Astrocyte (in vitro differentiated cells and primary cell): Measurements from ENCODE around the gene NPAS3. TPM values are rescaled to one million over a fixed set of nuclear protein-coding genes. Genes with fewer than 3 reads are reported as not detected.

Source experiments
- DNase-seq: peaks from one replicate; pipeline ENCODE4 v3.0.0-alpha.2; 2010; ENCODE audit warnings: low read depth
- FAIRE-seq: peaks from 2 replicates; lab custom pipeline; 2011; peaks lifted over from hg19 to GRCh38; lab: Jason Lieb, UNC
- H2AFZ ChIP-seq: 2 replicates; pipeline ENCODE4 v1.6.0; 2012; ENCODE audit warnings: low read depth, low read length, inconsistent platforms
- H3K27ac ChIP-seq: 2 replicates; pipeline ENCODE4 v1.5.1; 2011; ENCODE audit warnings: low read depth, low read length, inconsistent platforms
- H3K27me3 ChIP-seq: 2 replicates; pipeline ENCODE4 v1.6.0; 2011; ENCODE audit warnings: low read length, inconsistent platforms; ENCODE audit not compliant: insufficient read depth
- H3K36me3 ChIP-seq: 2 replicates; pipeline ENCODE4 v1.5.1; 2011; ENCODE audit warnings: low read length, inconsistent platforms; ENCODE audit not compliant: insufficient read depth
- H3K4me1 ChIP-seq: 2 replicates; pipeline ENCODE4 v1.5.1; 2011; ENCODE audit warnings: low read length, inconsistent platforms; ENCODE audit not compliant: insufficient read depth
- H3K4me2 ChIP-seq: 2 replicates; pipeline ENCODE4 v1.6.0; 2012; ENCODE audit warnings: low read length, inconsistent platforms
- H3K4me3 ChIP-seq: 2 replicates; pipeline ENCODE4 v1.5.1; 2011; ENCODE audit warnings: low read depth, mild to moderate bottlenecking, low read length, inconsistent platforms; ENCODE audit not compliant: insufficient read depth
- H3K79me2 ChIP-seq: 2 replicates; pipeline ENCODE4 v1.6.0; 2012; ENCODE audit warnings: mild to moderate bottlenecking, low read length, inconsistent platforms; ENCODE audit not compliant: insufficient read depth
- H3K9ac ChIP-seq: 2 replicates; pipeline ENCODE4 v1.6.0; 2012; ENCODE audit warnings: mild to moderate bottlenecking, low read length, inconsistent platforms
- H3K9me3 ChIP-seq: 2 replicates; pipeline ENCODE4 v1.5.1; 2012; ENCODE audit warnings: low read depth, mild to moderate bottlenecking, low read length, inconsistent platforms; ENCODE audit not compliant: insufficient read depth
- H4K20me1 ChIP-seq: 2 replicates; pipeline ENCODE4 v1.6.0; 2012; ENCODE audit warnings: low read length, inconsistent platforms; ENCODE audit not compliant: insufficient read depth
- H3K27ac Mint-ChIP-seq: one replicate; pipeline ENCODE4 v1.8.0; 2021; ENCODE audit warnings: mild to moderate bottlenecking, mixed read lengths; ENCODE audit not compliant: unreplicated experiment
- H3K27me3 Mint-ChIP-seq: one replicate; pipeline ENCODE4 v1.8.0; 2021; ENCODE audit warnings: low read depth, mixed read lengths; ENCODE audit not compliant: unreplicated experiment
- H3K36me3 Mint-ChIP-seq: one replicate; pipeline ENCODE4 v1.8.0; 2021; ENCODE audit warnings: low read depth, mixed read lengths; ENCODE audit not compliant: unreplicated experiment
- H3K4me1 Mint-ChIP-seq: one replicate; pipeline ENCODE4 v1.8.0; 2021; ENCODE audit warnings: low read depth, mixed read lengths; ENCODE audit not compliant: unreplicated experiment
- H3K4me3 Mint-ChIP-seq: one replicate; pipeline ENCODE4 v1.8.0; 2021; ENCODE audit warnings: mild to moderate bottlenecking, moderate library complexity, mixed read lengths; ENCODE audit not compliant: unreplicated experiment
- H3K9me3 Mint-ChIP-seq: one replicate; pipeline ENCODE4 v1.8.0; 2021; ENCODE audit warnings: mild to moderate bottlenecking, mixed read lengths; ENCODE audit not compliant: unreplicated experiment
- EZH2 ChIP-seq: IDR thresholded peaks from 2 replicates; pipeline ENCODE4 v1.6.1; 2012; ENCODE audit warnings: mild to moderate bottlenecking, low read length, inconsistent platforms; ENCODE audit not compliant: insufficient read depth
- total RNA-seq: library from RNA; stranded (reverse); gene quantifications from 2 replicates; pipeline ENCODE4 v1.2.1, GENCODE V29; 2021
- TF ChIP-seq, protein P1 (sequence below): IDR thresholded peaks from 2 replicates; pipeline ENCODE4 v1.5.1; 2011; ENCODE audit warnings: low read depth, mild to moderate bottlenecking, inconsistent platforms, low read length, moderate library complexity; ENCODE audit not compliant: insufficient read depth

NPAS3 gene
- total RNA-seq, 1 donor from 2014 or later = 2.6 TPM

DNA sequence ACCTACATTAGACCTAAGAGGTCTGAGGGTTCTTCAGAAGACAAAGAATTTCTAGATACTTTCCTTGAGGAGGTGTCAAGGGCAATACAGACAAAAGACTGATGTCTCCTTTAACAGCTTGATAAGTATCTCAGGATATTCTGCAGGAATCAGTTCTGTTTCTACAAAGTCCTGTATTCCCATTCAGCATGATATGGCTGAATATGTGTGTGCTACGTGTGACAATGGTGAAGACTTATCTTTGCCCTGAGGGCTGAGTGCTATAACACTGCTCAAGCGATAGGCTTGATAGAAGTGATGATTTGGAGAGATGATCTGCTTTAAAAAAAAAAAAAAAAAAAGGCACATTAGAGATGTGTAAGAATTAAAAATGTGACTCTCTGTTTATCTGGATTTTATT is 582.5 kb downstream of the NPAS3 start:
- TF ChIP-seq EZH2 = no peak
- TF ChIP-seq, protein P1, sequence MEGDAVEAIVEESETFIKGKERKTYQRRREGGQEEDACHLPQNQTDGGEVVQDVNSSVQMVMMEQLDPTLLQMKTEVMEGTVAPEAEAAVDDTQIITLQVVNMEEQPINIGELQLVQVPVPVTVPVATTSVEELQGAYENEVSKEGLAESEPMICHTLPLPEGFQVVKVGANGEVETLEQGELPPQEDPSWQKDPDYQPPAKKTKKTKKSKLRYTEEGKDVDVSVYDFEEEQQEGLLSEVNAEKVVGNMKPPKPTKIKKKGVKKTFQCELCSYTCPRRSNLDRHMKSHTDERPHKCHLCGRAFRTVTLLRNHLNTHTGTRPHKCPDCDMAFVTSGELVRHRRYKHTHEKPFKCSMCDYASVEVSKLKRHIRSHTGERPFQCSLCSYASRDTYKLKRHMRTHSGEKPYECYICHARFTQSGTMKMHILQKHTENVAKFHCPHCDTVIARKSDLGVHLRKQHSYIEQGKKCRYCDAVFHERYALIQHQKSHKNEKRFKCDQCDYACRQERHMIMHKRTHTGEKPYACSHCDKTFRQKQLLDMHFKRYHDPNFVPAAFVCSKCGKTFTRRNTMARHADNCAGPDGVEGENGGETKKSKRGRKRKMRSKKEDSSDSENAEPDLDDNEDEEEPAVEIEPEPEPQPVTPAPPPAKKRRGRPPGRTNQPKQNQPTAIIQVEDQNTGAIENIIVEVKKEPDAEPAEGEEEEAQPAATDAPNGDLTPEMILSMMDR = no peak
- H3K27ac Mint-ChIP-seq = no peak overlapping the region
- no peak overlapping the region for H3K4me3 Mint-ChIP-seq
- H3K4me1 Mint-ChIP-seq = peaks cover 5% of the 10 kb centered on the region
- no peaks in the 10 kb centered on the region for H3K79me2 ChIP-seq
- no peak overlapping the region for H3K9ac ChIP-seq
- no peak overlapping the region for H3K27ac ChIP-seq
- FAIRE-seq = no peak
- no peaks in the 10 kb centered on the region for H3K27me3 Mint-ChIP-seq
- H3K27me3 ChIP-seq = no peaks in the 10 kb centered on the region
- H3K4me1 ChIP-seq = peaks cover 5% of the 10 kb centered on the region
- H3K36me3 ChIP-seq = no peaks in the 10 kb centered on the region
- no peaks in the 10 kb centered on the region for H4K20me1 ChIP-seq
- H3K4me2 ChIP-seq = no peak overlapping the region
- H3K9me3 ChIP-seq = no peaks in the 10 kb centered on the region
- no peak overlapping the region for H3K4me3 ChIP-seq
- H2AFZ ChIP-seq = no peak overlapping the region
- DNase-seq = no peak
- no peaks in the 10 kb centered on the region for H3K36me3 Mint-ChIP-seq
- H3K9me3 Mint-ChIP-seq = no peaks in the 10 kb centered on the region

DNA sequence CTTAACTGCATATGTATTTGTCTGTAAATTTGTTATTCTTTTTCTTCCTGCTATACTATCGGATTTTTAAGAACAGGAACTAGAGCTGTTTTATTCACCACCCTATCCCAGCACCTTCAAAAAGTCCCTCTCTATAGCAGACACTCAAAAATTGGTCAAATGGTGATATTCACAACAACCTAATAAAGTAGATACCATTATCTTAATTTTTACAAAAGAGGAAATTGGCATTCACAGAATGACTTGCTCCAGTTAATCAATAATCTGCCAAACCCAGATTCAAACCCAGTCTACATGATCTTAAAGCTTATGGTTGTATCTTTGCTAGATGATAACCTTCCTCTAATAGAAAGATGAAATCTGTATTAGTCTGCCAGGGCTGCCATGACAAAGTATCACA is 585.6 kb downstream of the NPAS3 start:
- DNase-seq = no peak
- H3K4me2 ChIP-seq = no peak overlapping the region
- H3K27me3 Mint-ChIP-seq = no peaks in the 10 kb centered on the region
- no peaks in the 10 kb centered on the region for H3K36me3 Mint-ChIP-seq
- no peaks in the 10 kb centered on the region for H3K27me3 ChIP-seq
- H3K27ac ChIP-seq = no peak overlapping the region
- peaks cover 5% of the 10 kb centered on the region for H3K4me1 ChIP-seq
- H4K20me1 ChIP-seq = no peaks in the 10 kb centered on the region
- H3K9me3 ChIP-seq = no peaks in the 10 kb centered on the region
- H2AFZ ChIP-seq = no peak overlapping the region
- peaks cover 5% of the 10 kb centered on the region for H3K4me1 Mint-ChIP-seq
- no peak overlapping the region for H3K9ac ChIP-seq
- H3K4me3 Mint-ChIP-seq = no peak overlapping the region
- no peaks in the 10 kb centered on the region for H3K79me2 ChIP-seq
- H3K9me3 Mint-ChIP-seq = no peaks in the 10 kb centered on the region
- H3K36me3 ChIP-seq = no peaks in the 10 kb centered on the region
- no peak overlapping the region for H3K27ac Mint-ChIP-seq
- FAIRE-seq = no peak
- no peak overlapping the region for H3K4me3 ChIP-seq
- TF ChIP-seq, protein P1 = no peak
- no peak for TF ChIP-seq EZH2

DNA sequence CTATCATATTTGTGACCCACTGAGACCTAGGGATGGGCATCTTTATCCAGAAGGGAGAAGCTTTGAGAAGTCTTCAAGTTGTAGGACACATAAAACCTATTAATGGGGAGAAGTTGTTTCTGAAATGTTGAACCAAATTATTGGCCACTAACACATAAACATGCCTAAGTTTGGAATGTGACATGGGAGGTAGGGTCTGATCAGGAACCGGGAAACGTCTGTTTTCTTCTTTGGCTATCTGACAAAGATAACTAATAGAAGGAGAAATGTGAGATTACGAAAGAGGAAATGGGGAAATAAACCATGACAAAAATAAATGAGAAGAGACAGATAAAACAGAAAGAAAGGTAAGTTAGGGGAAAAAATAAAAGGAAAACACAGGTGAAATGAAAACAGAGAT is 586.9 kb downstream of the NPAS3 start:
- peak overlapping the region; percentile 7 for H3K4me2 ChIP-seq
- no peaks in the 10 kb centered on the region for H3K79me2 ChIP-seq
- no peak overlapping the region for H3K4me3 ChIP-seq
- no peaks in the 10 kb centered on the region for H3K27me3 Mint-ChIP-seq
- TF ChIP-seq, protein P1 = no peak
- no peak for TF ChIP-seq EZH2
- no peaks in the 10 kb centered on the region for H3K36me3 ChIP-seq
- no peak overlapping the region for H3K27ac Mint-ChIP-seq
- H3K4me1 Mint-ChIP-seq = peaks cover 5% of the 10 kb centered on the region
- peak; percentile 49 for FAIRE-seq
- no peaks in the 10 kb centered on the region for H3K27me3 ChIP-seq
- H3K9ac ChIP-seq = no peak overlapping the region
- H3K36me3 Mint-ChIP-seq = no peaks in the 10 kb centered on the region
- H3K9me3 Mint-ChIP-seq = no peaks in the 10 kb centered on the region
- peaks cover 5% of the 10 kb centered on the region for H3K4me1 ChIP-seq
- H4K20me1 ChIP-seq = no peaks in the 10 kb centered on the region
- no peak overlapping the region for H3K27ac ChIP-seq
- DNase-seq = no peak
- H3K4me3 Mint-ChIP-seq = no peak overlapping the region
- no peak overlapping the region for H2AFZ ChIP-seq
- H3K9me3 ChIP-seq = no peaks in the 10 kb centered on the region
